Measurements from ENCODE around the gene PPP1R3F.

Gene PPP1R3F

GRCh38 chrX:49237060-49237459 is 32.5 kb upstream of the PPP1R3F start:
- ChIA-PET CTCF (interaction anchor here (1.3 kb wide), 1 partner anchor 44 kb away, joined by 3 read pairs; no protein-coding TSS in a partner anchor), POLR2A (no interaction called here)
- no peak for TF ChIP-seq CTCF (IDR thresholded peaks at IDR 0.05; ENCODE audit: control extremely low read depth, extremely low read depth, low read depth, missing control alignments)
- DNase-seq (ENCODE audit: extremely low spot score), result no peak

GRCh38 chrX:49238735-49239134 is 30.9 kb upstream of the PPP1R3F start:
- POLR2A ChIA-PET, result no interaction called here

GRCh38 chrX:49242545-49243066 is 27.0 kb upstream of the PPP1R3F start:
- ChIA-PET POLR2A (no interaction called here), CTCF (no interaction called here)
- DNase-seq (ENCODE audit: extremely low spot score), result no peak
- TF ChIP-seq CTCF (IDR thresholded peaks at IDR 0.05; ENCODE audit: control extremely low read depth, extremely low read depth, low read depth, missing control alignments), result no peak

More at GRCh38 chrX:49238735-49239134, 30.9 kb upstream of the PPP1R3F start:
- TF ChIP-seq CTCF (IDR thresholded peaks at IDR 0.05; ENCODE audit: control extremely low read depth, extremely low read depth, low read depth, missing control alignments), result no peak
- CTCF ChIA-PET, result interaction anchor here (1.4 kb wide), 1 partner anchor 9 kb away, joined by 4 read pairs; no protein-coding TSS in a partner anchor
- DNase-seq (ENCODE audit: extremely low spot score), result no peak

GRCh38 chrX:49243166-49243565 is 26.4 kb upstream of the PPP1R3F start:
- ChIA-PET CTCF (no interaction called here), POLR2A (no interaction called here)
- no peak for DNase-seq (ENCODE audit: extremely low spot score)
- no peak for TF ChIP-seq CTCF (IDR thresholded peaks at IDR 0.05; ENCODE audit: control extremely low read depth, extremely low read depth, low read depth, missing control alignments)

- CTCF ChIA-PET, result no interaction called here
- POLR2A ChIA-PET, result no interaction called here
- DNase-seq (ENCODE audit: extremely low spot score), result no peak
- TF ChIP-seq CTCF (IDR thresholded peaks at IDR 0.05; ENCODE audit: control extremely low read depth, extremely low read depth, low read depth, missing control alignments), result no peak
Measured at GRCh38 chrX:49244207-49244606, 25.4 kb upstream of the PPP1R3F start.

GRCh38 chrX:49246541-49246940 is 23.1 kb upstream of the PPP1R3F start:
- ChIA-PET CTCF (no interaction called here), POLR2A (no interaction called here)
- no peak for DNase-seq (ENCODE audit: extremely low spot score)
- TF ChIP-seq CTCF (IDR thresholded peaks at IDR 0.05; ENCODE audit: control extremely low read depth, extremely low read depth, low read depth, missing control alignments), result no peak

All from GM10248 (cell line).